ENCODE results near the gene VCX3B.

DNA sequence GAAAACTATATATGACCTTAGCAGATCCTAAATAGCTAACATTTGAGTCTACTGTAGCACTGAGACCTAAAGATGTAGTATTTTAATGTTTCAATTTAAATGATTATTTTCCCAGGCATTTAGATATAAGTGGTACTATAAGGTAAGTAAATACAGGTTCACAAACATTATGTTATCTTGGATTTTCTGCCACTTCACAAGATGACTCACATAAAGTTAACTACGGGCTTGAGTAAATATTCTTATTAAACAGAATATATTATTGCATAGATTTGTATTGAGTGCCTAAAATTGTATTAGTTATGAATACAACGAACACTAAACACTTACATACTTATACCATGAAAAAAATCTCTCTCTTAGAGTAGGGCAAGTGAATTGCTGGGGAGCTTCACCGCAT lies 34.2 kb upstream of the VCX3B start:
- no peak for TF ChIP-seq EZH2 (IDR thresholded peaks at IDR 0.05; ENCODE audit: borderline replicate concordance, low read depth, low read length, severe bottlenecking)
- no peak for TF ChIP-seq CTCF (IDR thresholded peaks at IDR 0.05; ENCODE audit: borderline replicate concordance, extremely low read depth, low read length, poor library complexity, severe bottlenecking)

All from DND-41 (cell line).